GM18951 (cell line): ENCODE results near the gene MEGF8.

ENCODE experiments used
- POLR2A ChIP-seq: IDR thresholded peaks from 4 replicates; pipeline ENCODE4 v1.6.1; 2011; ENCODE audit warnings: mild to moderate bottlenecking; ENCODE audit not compliant: insufficient read length, insufficient read depth; ENCODE audit errors: extremely low read depth
- in situ Hi-C: fragments of 300-500 bp; cut with MboI; formaldehyde crosslinking; loops from one replicate; pipeline ENCODE4 v1.12.0; 2022; ENCODE audit warnings: low sequenced_read_pairs, mixed read lengths, inconsistent platforms; ENCODE audit not compliant: unreplicated experiment

MEGF8 gene

GRCh38 chr19:42325308-42325895 is at the start of gene MEGF8:
Gene MEGF8, plus strand, starts transcription at chr19:42325635. Its CDS starts 609 bp downstream, at chr19:42326244.
- TF ChIP-seq POLR2A, result peak; percentile 72
- in situ Hi-C loops, result no loop called here

GRCh38 chr19:42276284-42276683 is 49.2 kb upstream of the MEGF8 start:
- no peak for TF ChIP-seq POLR2A
- in situ Hi-C loops, result loop anchor here (25.0 kb wide), 1 partner anchor 164 kb away; no protein-coding TSS in a partner anchor

GRCh38 chr19:42276821-42277220 is 48.6 kb upstream of the MEGF8 start:
- TF ChIP-seq POLR2A, result no peak
- in situ Hi-C loops, result loop anchor here (25.0 kb wide), 1 partner anchor 165 kb away; no protein-coding TSS in a partner anchor

- in situ Hi-C loops, result loop anchor here (25.0 kb wide), 1 partner anchor 166 kb away; no protein-coding TSS in a partner anchor
- no peak for TF ChIP-seq POLR2A
These were observed 47.5 kb upstream of the MEGF8 start for GRCh38 chr19:42277821-42278451.

GRCh38 chr19:42278452-42279154 is 46.8 kb upstream of the MEGF8 start:
- in situ Hi-C loops, result loop anchor here (25.0 kb wide), 1 partner anchor 166 kb away; no protein-coding TSS in a partner anchor
- TF ChIP-seq POLR2A, result no peak

GRCh38 chr19:42279155-42279901 is 46.1 kb upstream of the MEGF8 start:
- in situ Hi-C loops, result loop anchor here (25.0 kb wide), 1 partner anchor 167 kb away; no protein-coding TSS in a partner anchor
- TF ChIP-seq POLR2A, result no peak

GRCh38 chr19:42279902-42280814 is 45.3 kb upstream of the MEGF8 start:
- in situ Hi-C loops, result loop anchor here (25.0 kb wide), 1 partner anchor 168 kb away; no protein-coding TSS in a partner anchor
- peak; percentile 82 for TF ChIP-seq POLR2A

GRCh38 chr19:42280815-42281145 is 44.7 kb upstream of the MEGF8 start:
- in situ Hi-C loops, result loop anchor here (25.0 kb wide), 1 partner anchor 168 kb away; no protein-coding TSS in a partner anchor
- no peak for TF ChIP-seq POLR2A

GRCh38 chr19:42281146-42281826 is 44.1 kb upstream of the MEGF8 start:
- no peak for TF ChIP-seq POLR2A
- in situ Hi-C loops, result loop anchor here (25.0 kb wide), 1 partner anchor 169 kb away; no protein-coding TSS in a partner anchor

GRCh38 chr19:42281827-42282762 is 43.3 kb upstream of the MEGF8 start:
- in situ Hi-C loops, result loop anchor here (25.0 kb wide), 1 partner anchor 170 kb away; no protein-coding TSS in a partner anchor
- TF ChIP-seq POLR2A, result no peak
